ENCODE results near the gene UNK.

DNA sequence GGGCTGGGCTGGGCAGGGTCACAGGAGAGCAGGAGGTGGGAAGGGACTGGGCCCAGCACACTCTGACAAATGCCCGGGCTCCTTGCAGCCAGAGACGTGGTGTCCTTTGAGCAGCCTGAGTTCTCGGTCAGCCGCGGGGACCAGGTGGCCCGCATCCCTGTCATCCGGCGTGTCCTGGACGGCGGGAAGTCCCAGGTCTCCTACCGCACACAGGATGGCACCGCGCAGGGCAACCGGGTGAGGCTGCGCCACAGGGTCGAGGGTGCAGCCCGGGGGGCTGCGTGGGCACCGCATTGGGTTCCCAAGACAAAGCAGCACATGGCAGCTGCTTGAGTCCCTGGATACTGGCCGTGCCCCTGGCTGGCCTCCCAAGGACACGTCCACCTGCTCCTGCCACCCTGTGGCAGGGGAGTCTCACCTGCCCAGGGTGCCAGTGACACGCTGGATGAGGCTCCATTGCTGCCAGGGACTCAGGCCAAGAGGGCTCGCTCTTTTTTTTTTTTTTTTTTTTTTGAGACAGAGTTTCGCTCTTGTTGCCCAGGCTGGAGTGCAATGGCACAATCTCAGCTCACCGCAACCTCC is 40.9 kb upstream of the UNK start:
- TF ChIP-seq, protein P1, sequence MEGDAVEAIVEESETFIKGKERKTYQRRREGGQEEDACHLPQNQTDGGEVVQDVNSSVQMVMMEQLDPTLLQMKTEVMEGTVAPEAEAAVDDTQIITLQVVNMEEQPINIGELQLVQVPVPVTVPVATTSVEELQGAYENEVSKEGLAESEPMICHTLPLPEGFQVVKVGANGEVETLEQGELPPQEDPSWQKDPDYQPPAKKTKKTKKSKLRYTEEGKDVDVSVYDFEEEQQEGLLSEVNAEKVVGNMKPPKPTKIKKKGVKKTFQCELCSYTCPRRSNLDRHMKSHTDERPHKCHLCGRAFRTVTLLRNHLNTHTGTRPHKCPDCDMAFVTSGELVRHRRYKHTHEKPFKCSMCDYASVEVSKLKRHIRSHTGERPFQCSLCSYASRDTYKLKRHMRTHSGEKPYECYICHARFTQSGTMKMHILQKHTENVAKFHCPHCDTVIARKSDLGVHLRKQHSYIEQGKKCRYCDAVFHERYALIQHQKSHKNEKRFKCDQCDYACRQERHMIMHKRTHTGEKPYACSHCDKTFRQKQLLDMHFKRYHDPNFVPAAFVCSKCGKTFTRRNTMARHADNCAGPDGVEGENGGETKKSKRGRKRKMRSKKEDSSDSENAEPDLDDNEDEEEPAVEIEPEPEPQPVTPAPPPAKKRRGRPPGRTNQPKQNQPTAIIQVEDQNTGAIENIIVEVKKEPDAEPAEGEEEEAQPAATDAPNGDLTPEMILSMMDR (IDR thresholded peaks at IDR 0.05; ENCODE audit: low read depth, low read length), result no peak
- no peak for TF ChIP-seq EZH2phosphoT487 (IDR thresholded peaks at IDR 0.05; ENCODE audit: low read depth)

Data from OCI-LY3 (cell line).